ENCODE results near the gene ADAMTSL4.

DNA sequence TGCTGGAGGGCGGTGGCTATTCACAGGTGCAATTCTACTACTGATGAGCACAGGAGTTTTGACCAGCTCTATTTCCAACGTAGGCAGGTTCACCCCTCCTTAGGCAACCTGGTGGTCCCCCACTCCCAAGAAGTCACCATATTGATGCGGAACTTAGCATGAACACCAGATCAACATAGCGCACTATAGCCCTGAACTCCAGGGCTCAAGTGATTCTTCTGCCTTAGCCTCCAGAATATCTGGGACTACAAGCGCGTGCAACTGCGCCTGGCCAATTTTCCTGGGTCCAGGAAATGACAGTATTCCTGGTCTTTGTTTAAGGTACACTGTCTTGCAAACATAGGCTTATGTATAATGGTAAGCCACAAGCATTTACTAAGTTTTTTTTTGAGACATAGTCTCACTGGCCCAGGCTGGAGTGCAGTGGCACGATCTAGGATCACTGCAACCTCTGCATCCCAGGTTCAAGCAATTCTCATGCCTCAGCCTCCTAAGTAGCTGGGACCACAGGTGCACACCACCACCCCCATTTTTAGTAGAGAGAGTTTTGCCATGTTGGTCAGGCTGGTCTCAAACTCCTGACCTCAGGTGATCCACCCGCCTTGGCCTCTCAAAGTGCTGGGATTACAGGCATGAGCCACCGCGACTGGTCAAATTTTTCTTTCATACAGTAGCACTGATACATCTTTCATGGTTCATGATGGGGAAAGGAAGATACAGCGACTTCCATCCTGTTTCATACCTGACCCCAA, 17.6 kb downstream of the ADAMTSL4 start:
- TF ChIP-seq, protein P1, sequence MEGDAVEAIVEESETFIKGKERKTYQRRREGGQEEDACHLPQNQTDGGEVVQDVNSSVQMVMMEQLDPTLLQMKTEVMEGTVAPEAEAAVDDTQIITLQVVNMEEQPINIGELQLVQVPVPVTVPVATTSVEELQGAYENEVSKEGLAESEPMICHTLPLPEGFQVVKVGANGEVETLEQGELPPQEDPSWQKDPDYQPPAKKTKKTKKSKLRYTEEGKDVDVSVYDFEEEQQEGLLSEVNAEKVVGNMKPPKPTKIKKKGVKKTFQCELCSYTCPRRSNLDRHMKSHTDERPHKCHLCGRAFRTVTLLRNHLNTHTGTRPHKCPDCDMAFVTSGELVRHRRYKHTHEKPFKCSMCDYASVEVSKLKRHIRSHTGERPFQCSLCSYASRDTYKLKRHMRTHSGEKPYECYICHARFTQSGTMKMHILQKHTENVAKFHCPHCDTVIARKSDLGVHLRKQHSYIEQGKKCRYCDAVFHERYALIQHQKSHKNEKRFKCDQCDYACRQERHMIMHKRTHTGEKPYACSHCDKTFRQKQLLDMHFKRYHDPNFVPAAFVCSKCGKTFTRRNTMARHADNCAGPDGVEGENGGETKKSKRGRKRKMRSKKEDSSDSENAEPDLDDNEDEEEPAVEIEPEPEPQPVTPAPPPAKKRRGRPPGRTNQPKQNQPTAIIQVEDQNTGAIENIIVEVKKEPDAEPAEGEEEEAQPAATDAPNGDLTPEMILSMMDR (IDR thresholded peaks at IDR 0.05 in 4 of 5, conservative IDR thresholded peaks at IDR 0.05 in 1 of 5), result no peak
- peak in 1 of 2 donors; percentile 47 for TF ChIP-seq POLR2A (IDR thresholded peaks at IDR 0.05)

Measured in gastrocnemius medialis (tissue), 4 donors.